C4-2B (cell line): Measurements from ENCODE around the gene AGBL4.

Experiments used
- CTCF ChIP-seq: fragments of 450-650 bp; conservative IDR thresholded peaks from 2 replicates; pipeline ENCODE4 v1.5.1; 2017; ENCODE audit warnings: mild to moderate bottlenecking
- ZFX ChIP-seq: fragments of 450-650 bp; IDR thresholded peaks from 2 replicates; pipeline ENCODE4 v1.6.1; 2017

- TF ChIP-seq CTCF (no peak), ZFX (no peak)
Measured at GRCh38 chr1:49213301-49213700, 810.5 kb downstream of the AGBL4 start.
